SK-N-SH (cell line): ENCODE results near the gene NKX6-2. TPM values are rescaled to one million over a fixed set of nuclear protein-coding genes. Genes with fewer than 3 reads are reported as not detected.

Source experiments
- CTCF ChIA-PET: fragments of 300-600, 350-600 bp; formaldehyde crosslinking; extraction: SDS; loops from one replicate; lab custom pipeline; 2021; lab: Yijun Ruan, JAX
- POLR2A ChIA-PET: fragments of 350-600 bp; sonication (Branson Sonifier 250); formaldehyde crosslinking; extraction: SDS; loops from one replicate; lab custom pipeline; 2020; ENCODE audit warnings: antibody characterized with exemption, inconsistent platforms; lab: Yijun Ruan, JAX
- DNase-seq: peaks from one replicate; pipeline ENCODE4 v3.0.0; 2012
- H2AFZ ChIP-seq: fragments of 200-600 bp; sonication (generic); 2 replicates; pipeline ENCODE4 v1.8.1; 2016; ENCODE audit warnings: antibody characterized with exemption, mild to moderate bottlenecking, low read depth
- H3F3A ChIP-seq: fragments of 200-600 bp; sonication (generic); replicated peaks from 2 replicates; pipeline ENCODE3; 2016; ENCODE audit warnings: antibody characterized with exemption, mild to moderate bottlenecking; ENCODE audit not compliant: insufficient read depth
- H3K27ac ChIP-seq, 2 experiments: fragments of 200-500 bp in 1 of 2; fragments of 200-600 bp in 1 of 2; sonication (Bioruptor generic) in 1 of 2; sonication (generic), shearing (Covaris generic) in 1 of 2; 2 replicates each; pipeline versions ENCODE4 v1.5.1 to v1.6.1; 2014 to 2016; ENCODE audit warnings: low read depth in 2 of 2, inconsistent platforms in 1 of 2, low read length in 1 of 2, mild to moderate bottlenecking in 1 of 2, mixed read lengths in 1 of 2
- H3K27me3 ChIP-seq: fragments of 200-600 bp; sonication (generic), shearing (Covaris generic); 2 replicates; pipeline ENCODE4 v1.6.1; 2016; ENCODE audit warnings: mixed run types; ENCODE audit not compliant: insufficient read depth
- H3K36me3 ChIP-seq, 2 experiments: fragments of 200-500 bp in 1 of 2; fragments of 200-600 bp in 1 of 2; sonication (Bioruptor generic) in 1 of 2; sonication (generic) in 1 of 2; replicated peaks in 1 of 2; 2 replicates each; pipeline versions ENCODE3 to v1.5.1; 2014 to 2016; ENCODE audit warnings: low read length in 1 of 2, mild to moderate bottlenecking in 1 of 2; ENCODE audit not compliant: insufficient read depth in 2 of 2, control insufficient read depth in 1 of 2
- H3K4me1 ChIP-seq, 2 experiments: fragments of 200-500 bp in 1 of 2; fragments of 200-600 bp in 1 of 2; sonication (Bioruptor generic) in 1 of 2; sonication (generic), shearing (Covaris generic) in 1 of 2; 2 replicates each; pipeline versions ENCODE4 v1.5.1 to v1.6.1; 2014 to 2016; ENCODE audit warnings: low read depth in 1 of 2, low read length in 1 of 2, mixed run types in 1 of 2; ENCODE audit not compliant: insufficient read depth in 2 of 2, control insufficient read depth in 1 of 2
- H3K4me2 ChIP-seq: fragments of 200-600 bp; sonication (generic), shearing (Covaris generic); 2 replicates; pipeline ENCODE4 v1.6.1; 2017; ENCODE audit warnings: mixed run types
- H3K4me3 ChIP-seq, 2 experiments: fragments of 200-500 bp in 1 of 2; fragments of 200-600 bp in 1 of 2; sonication (Bioruptor generic) in 1 of 2; sonication (generic), shearing (Covaris generic) in 1 of 2; 2 replicates each; pipeline versions ENCODE4 v1.5.1 to v1.8.1; 2014 to 2016; ENCODE audit warnings: low read depth in 2 of 2, inconsistent platforms in 1 of 2, low read length in 1 of 2, mild to moderate bottlenecking in 1 of 2, mixed read lengths in 1 of 2, moderate library complexity in 1 of 2
- H3K79me2 ChIP-seq: fragments of 200-600 bp; sonication (generic); 2 replicates; pipeline ENCODE4 v1.8.1; 2017; ENCODE audit warnings: mild to moderate bottlenecking; ENCODE audit not compliant: insufficient read depth
- H3K9ac ChIP-seq: fragments of 200-600 bp; sonication (generic); 2 replicates; pipeline ENCODE4 v1.6.1; 2017; ENCODE audit warnings: mixed run types
- H3K9me2 ChIP-seq: fragments of 200-600 bp; sonication (generic); 2 replicates; pipeline ENCODE4 v1.6.1; 2017; ENCODE audit warnings: mixed run types
- H3K9me3 ChIP-seq: fragments of 200-600 bp; sonication (generic); 2 replicates; pipeline ENCODE4 v1.6.1; 2017; ENCODE audit warnings: mixed run types, mild to moderate bottlenecking, moderate library complexity
- H4K20me1 ChIP-seq: fragments of 200-600 bp; sonication (generic); 2 replicates; pipeline ENCODE4 v1.6.1; 2017; ENCODE audit warnings: mild to moderate bottlenecking, mixed run types; ENCODE audit not compliant: insufficient read depth
- CTCF ChIP-seq: fragments of 200-600 bp; sonication (generic); IDR thresholded peaks from 2 replicates; pipeline ENCODE4 v1.6.1; 2017; ENCODE audit warnings: antibody characterized with exemption, mild to moderate bottlenecking, moderate library complexity
- EP300 ChIP-seq, 2 experiments: IDR thresholded peaks; 2 replicates each; pipeline versions ENCODE4 v1.4.0 to v1.6.1; 2012; ENCODE audit warnings: borderline replicate concordance in 1 of 2, low read depth in 1 of 2, low read length in 1 of 2
- EZH2phosphoT487 ChIP-seq: fragments of 200-600 bp; sonication (generic); IDR thresholded peaks from 2 replicates; pipeline ENCODE4 v1.6.1; 2017; ENCODE audit warnings: low read depth, mixed run types, mild to moderate bottlenecking, antibody characterized with exemption, moderate library complexity, borderline replicate concordance
- FOXJ3 ChIP-seq: sonication (generic); formaldehyde crosslinking; IDR thresholded peaks from 2 replicates; pipeline ENCODE4 v1.5.1; 2020; ENCODE audit warnings: mild to moderate bottlenecking, missing genetic modification reagents
- GABPA ChIP-seq: IDR thresholded peaks from 2 replicates; pipeline ENCODE4 v1.4.0; 2012; ENCODE audit warnings: low read depth, mild to moderate bottlenecking
- GATA2 ChIP-seq: sonication (generic); formaldehyde crosslinking; IDR thresholded peaks from 2 replicates; pipeline ENCODE4 v1.5.0; 2020; ENCODE audit warnings: mild to moderate bottlenecking, missing genetic modification reagents
- IRF3 ChIP-seq: fragments of 150-350 bp; IDR thresholded peaks from 2 replicates; pipeline ENCODE4 v1.6.1; 2016; ENCODE audit warnings: mild to moderate bottlenecking, low read depth, low read length
- JUND ChIP-seq: IDR thresholded peaks from 2 replicates; pipeline ENCODE4 v1.4.0; 2012
- PBX3 ChIP-seq: IDR thresholded peaks from 2 replicates; pipeline ENCODE4; 2012
- POLR2AphosphoS5 ChIP-seq: IDR thresholded peaks from 2 replicates; pipeline ENCODE4 v1.6.1; 2012; ENCODE audit warnings: low read depth, low read length
- RAD21 ChIP-seq: IDR thresholded peaks from 2 replicates; pipeline ENCODE4 v1.6.1; 2012; ENCODE audit warnings: mild to moderate bottlenecking, low read length
- RCOR1 ChIP-seq: fragments of 150-350 bp; IDR thresholded peaks from 2 replicates; pipeline ENCODE4 v1.6.1; 2017; ENCODE audit warnings: antibody characterized with exemption, low read length
- RFX5 ChIP-seq: IDR thresholded peaks from 2 replicates; pipeline ENCODE4 v1.6.1; 2012; ENCODE audit warnings: mild to moderate bottlenecking, improper control_type of control experiment, low read length
- RXRA ChIP-seq: IDR thresholded peaks from 2 replicates; pipeline ENCODE4 v1.4.0; 2012; ENCODE audit warnings: low read depth, mild to moderate bottlenecking, borderline replicate concordance
- TAF1 ChIP-seq: IDR thresholded peaks from 2 replicates; pipeline ENCODE4 v1.6.1; 2012; ENCODE audit warnings: low read depth, mild to moderate bottlenecking, low read length, moderate library complexity, borderline replicate concordance
- TCF12 ChIP-seq: IDR thresholded peaks from 2 replicates; pipeline ENCODE4 v1.4.0; 2012
- USF1 ChIP-seq: IDR thresholded peaks from 2 replicates; pipeline ENCODE4 v1.4.0; 2012; ENCODE audit warnings: low read depth, borderline replicate concordance
- ZBTB33 ChIP-seq: IDR thresholded peaks from 2 replicates; pipeline ENCODE4 v1.4.0; 2012; ENCODE audit warnings: low read depth, borderline replicate concordance
- WGBS: methylation state at CpG from one replicate; pipeline ENCODE4 v1.1.6; 2017; ENCODE audit warnings: low lambda C conversion rate; 5-methylcytosine and 5-hydroxymethylcytosine counted together
- polyA plus RNA-seq, 3 experiments: library from polyadenylated mRNA; depleted of rRNA; stranded (reverse); fragments of >200 nt; gene quantifications; 2 replicates each; pipeline ENCODE4 v1.2.3, GENCODE V29; 2012

The NKX6-2 gene
- polyA plus RNA-seq, 1 of the 3 experiments (the other 2 are of a cell fraction): not detected

GRCh38 chr10:132754071-132754470 is 31.9 kb downstream of the NKX6-2 start:
- no peaks in the 10 kb centered on the region for H3K9me2 ChIP-seq
- no peak for TF ChIP-seq FOXJ3 (CRISPR knock-in tag)
- no peak for TF ChIP-seq RFX5
- no peak for TF ChIP-seq GABPA
- TF ChIP-seq PBX3: no peak
- no peak for TF ChIP-seq CTCF
- TF ChIP-seq JUND: no peak
- TF ChIP-seq, all 33 proteins: peak for 0
- no peak overlapping the region for H3K9ac ChIP-seq
- H3K4me1 ChIP-seq: no peaks in the 10 kb centered on the region
- H4K20me1 ChIP-seq: no peaks in the 10 kb centered on the region
- no peaks in the 10 kb centered on the region for H3K27me3 ChIP-seq
- no peak overlapping the region for H3K4me3 ChIP-seq
- WGBS: 90% methylated on average over 7 of the region's 18 CpGs
- POLR2A ChIA-PET: no interaction called here
- no peak overlapping the region for H3K4me2 ChIP-seq
- H2AFZ ChIP-seq: no peak overlapping the region
- CTCF ChIA-PET: interaction anchor here (0.8 kb wide), 1 partner anchor 100 kb away, joined by 3 read pairs; no protein-coding TSS in a partner anchor
- no peak overlapping the region for H3K27ac ChIP-seq
- H3K9me3 ChIP-seq: no peaks in the 10 kb centered on the region
- H3K36me3 ChIP-seq: no peaks in the 10 kb centered on the region
- DNase-seq: no peak
- H3K79me2 ChIP-seq: no peaks in the 10 kb centered on the region
- H3F3A ChIP-seq: no peaks in the 10 kb centered on the region

- no peaks in the 10 kb centered on the region for H3K36me3 ChIP-seq
- H3K4me1 ChIP-seq: no peaks in the 10 kb centered on the region
- no peak for DNase-seq
- H2AFZ ChIP-seq: no peak overlapping the region
- no peaks in the 10 kb centered on the region for H3K9me2 ChIP-seq
- ChIA-PET CTCF (no interaction called here), POLR2A (no interaction called here)
- no peaks in the 10 kb centered on the region for H3F3A ChIP-seq
- no peak overlapping the region for H3K9ac ChIP-seq
- 96% methylated on average over 15 of the region's 15 CpGs for WGBS
- no peaks in the 10 kb centered on the region for H3K27me3 ChIP-seq
- H3K4me3 ChIP-seq: no peak overlapping the region
- no peaks in the 10 kb centered on the region for H3K9me3 ChIP-seq
- H4K20me1 ChIP-seq: no peaks in the 10 kb centered on the region
- H3K4me2 ChIP-seq: no peak overlapping the region
- no peaks in the 10 kb centered on the region for H3K79me2 ChIP-seq
- H3K27ac ChIP-seq: no peak overlapping the region
- TF ChIP-seq POLR2AphosphoS5 (no peak), TCF12 (no peak), RXRA (no peak), RAD21 (no peak), EZH2phosphoT487 (no peak), ZBTB33 (no peak), IRF3 (no peak), RCOR1 (no peak), USF1 (no peak), GATA2 (no peak), TAF1 (no peak), EP300 (IDR thresholded peaks at IDR 0.05; ENCODE audit: borderline replicate concordance in 1 of 2, low read depth in 1 of 2, low read length in 1 of 2) (no peak)
Observed at GRCh38 chr10:132753596-132753995, 32.4 kb downstream of the NKX6-2 start.
